Activated CD4-positive, alpha-beta T cell treated with anti-CD3 and anti-CD28 coated beads, Interleukin-2, amount 50 U/mL, for 1 hour (primary cell): ENCODE results near the gene BUB1B.
"Not testable (repeated sequence)": the region's sequence is repeated elsewhere in the genome, so short reads cannot be mapped to it uniquely, and the experiment has no call there.

ENCODE experiments used
- DNase-seq: peaks from one replicate; pipeline ENCODE4 v3.0.0-alpha.2; 2020

BUB1B gene, protein sequence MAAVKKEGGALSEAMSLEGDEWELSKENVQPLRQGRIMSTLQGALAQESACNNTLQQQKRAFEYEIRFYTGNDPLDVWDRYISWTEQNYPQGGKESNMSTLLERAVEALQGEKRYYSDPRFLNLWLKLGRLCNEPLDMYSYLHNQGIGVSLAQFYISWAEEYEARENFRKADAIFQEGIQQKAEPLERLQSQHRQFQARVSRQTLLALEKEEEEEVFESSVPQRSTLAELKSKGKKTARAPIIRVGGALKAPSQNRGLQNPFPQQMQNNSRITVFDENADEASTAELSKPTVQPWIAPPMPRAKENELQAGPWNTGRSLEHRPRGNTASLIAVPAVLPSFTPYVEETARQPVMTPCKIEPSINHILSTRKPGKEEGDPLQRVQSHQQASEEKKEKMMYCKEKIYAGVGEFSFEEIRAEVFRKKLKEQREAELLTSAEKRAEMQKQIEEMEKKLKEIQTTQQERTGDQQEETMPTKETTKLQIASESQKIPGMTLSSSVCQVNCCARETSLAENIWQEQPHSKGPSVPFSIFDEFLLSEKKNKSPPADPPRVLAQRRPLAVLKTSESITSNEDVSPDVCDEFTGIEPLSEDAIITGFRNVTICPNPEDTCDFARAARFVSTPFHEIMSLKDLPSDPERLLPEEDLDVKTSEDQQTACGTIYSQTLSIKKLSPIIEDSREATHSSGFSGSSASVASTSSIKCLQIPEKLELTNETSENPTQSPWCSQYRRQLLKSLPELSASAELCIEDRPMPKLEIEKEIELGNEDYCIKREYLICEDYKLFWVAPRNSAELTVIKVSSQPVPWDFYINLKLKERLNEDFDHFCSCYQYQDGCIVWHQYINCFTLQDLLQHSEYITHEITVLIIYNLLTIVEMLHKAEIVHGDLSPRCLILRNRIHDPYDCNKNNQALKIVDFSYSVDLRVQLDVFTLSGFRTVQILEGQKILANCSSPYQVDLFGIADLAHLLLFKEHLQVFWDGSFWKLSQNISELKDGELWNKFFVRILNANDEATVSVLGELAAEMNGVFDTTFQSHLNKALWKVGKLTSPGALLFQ

GRCh38 chr15:40160689-40161688 is at the start of gene BUB1B:
Gene BUB1B (plus strand): TSS chr15:40161069. CDS start chr15:40161221, 152 bp downstream.
- DNase-seq, result peak; percentile 91

DNA sequence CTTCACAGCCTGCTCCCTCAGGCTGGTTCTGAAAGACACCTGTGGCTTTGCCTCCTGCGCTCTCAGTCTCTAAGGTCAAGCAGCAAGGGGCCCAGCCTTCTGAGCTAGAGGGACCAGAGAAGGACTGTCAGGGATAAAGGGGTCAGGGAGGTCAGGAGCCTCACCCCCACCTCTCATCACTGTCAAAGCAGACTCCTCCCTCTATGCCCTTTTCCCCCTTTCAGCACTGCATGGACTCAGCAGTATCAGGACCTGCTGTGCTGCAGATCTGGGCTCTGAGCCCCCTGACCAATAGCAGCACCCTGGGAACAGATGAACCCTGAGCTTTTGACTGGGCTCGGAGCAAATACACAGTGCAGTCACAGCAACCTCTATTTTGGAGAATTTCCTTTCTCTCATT is 49.0 kb upstream of the BUB1B start:
- DNase-seq, result no peak

DNA sequence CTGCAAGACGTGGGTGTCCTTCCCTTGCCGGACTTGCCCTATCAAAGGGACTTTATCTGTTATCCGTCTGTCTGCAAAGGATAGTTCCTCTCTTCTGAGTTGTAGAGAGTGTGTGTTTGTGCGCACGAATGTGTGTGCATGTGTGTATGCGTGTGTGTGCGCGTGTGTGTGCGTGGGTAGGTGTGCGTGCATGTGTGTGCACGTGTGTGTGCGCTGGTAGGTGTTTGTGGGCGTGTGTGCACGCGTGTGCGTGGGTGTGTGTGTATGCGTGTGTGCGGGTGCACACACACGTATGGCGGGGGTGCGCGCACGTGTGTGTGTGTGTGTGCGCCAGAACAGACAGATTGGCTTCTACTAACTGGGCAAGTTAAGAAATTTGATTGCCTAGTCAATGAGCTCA is 48.1 kb upstream of the BUB1B start:
- no peak for DNase-seq

- DNase-seq, result no peak
Measured at GRCh38 chr15:40114218-40114617, 46.7 kb upstream of the BUB1B start.

- DNase-seq, result not testable (repeated sequence)
Measured at GRCh38 chr15:40115106-40115505, 45.8 kb upstream of the BUB1B start.

DNA sequence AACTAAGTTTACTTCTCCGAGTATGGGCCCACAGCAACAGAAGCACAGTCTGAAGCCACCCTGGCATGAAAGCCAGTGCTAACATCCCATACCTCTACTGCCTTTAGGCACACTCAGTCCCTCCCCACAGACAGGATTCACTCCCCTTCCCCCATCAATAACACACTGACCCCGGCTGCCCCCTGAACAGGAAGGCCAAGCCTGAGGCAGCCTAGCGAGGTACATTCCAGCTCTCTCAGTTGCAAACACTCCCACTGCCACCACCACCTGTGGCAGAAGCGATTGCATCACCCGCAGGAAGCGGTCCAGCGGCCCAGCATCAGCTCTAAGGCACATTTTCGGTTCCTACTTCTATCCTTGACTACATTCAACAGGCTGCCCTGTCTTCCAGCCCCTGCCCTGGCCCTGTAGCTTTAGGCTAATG is 45.2 kb upstream of the BUB1B start:
- DNase-seq, result no peak

GRCh38 chr15:40118473-40118872 is 42.4 kb upstream of the BUB1B start:
- no peak for DNase-seq

- no peak for DNase-seq
Measured at GRCh38 chr15:40121911-40122638, 38.8 kb upstream of the BUB1B start.

- DNase-seq, result not testable (repeated sequence)
Measured at GRCh38 chr15:40122989-40123388, 37.9 kb upstream of the BUB1B start.

DNA sequence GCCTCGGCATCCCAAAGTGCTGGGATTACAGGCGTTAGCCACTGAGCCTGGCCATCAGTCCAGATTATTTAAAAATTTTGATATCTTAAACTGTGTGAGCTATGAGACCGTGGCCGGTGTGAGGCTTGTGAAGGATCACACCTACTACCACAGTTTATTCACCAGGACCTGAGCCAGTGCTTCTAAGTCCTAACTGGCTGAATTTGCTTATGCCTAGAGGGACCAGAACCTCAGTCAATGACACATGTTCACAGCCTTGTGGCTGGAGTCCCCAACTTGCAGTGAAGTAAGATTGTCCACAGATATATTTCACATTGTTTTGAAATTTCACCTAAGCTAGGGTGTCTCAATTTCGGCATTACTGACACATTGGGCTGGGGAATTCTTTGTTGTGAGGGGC is 37.0 kb upstream of the BUB1B start:
- DNase-seq, result not testable (repeated sequence)

- DNase-seq, result not testable (repeated sequence)
Measured at GRCh38 chr15:40124333-40124732, 36.5 kb upstream of the BUB1B start.

GRCh38 chr15:40124807-40125285 is 36.0 kb upstream of the BUB1B start:
- not testable (repeated sequence) for DNase-seq

- DNase-seq, result no peak
Measured at GRCh38 chr15:40125950-40126349, 34.9 kb upstream of the BUB1B start.

- DNase-seq, result no peak
Measured at GRCh38 chr15:40128766-40129660, 31.9 kb upstream of the BUB1B start.

DNA sequence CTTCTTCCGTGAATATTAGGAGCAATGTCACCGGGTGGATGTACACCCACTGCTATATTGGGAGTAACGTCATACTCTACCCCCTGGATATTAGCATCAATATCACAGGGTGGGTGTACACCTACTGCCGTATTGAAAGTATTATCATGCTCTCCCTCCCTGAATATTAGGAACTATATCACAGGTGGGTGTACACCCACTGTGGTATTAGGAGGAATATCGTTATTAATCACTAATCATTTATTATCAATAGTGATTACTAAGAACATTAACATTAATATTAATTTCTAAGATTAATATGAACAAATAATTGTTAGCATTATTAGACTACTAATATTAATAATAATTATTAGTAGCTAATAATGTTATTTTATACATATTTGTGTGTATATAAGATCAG is 30.8 kb upstream of the BUB1B start:
- no peak for DNase-seq

DNA sequence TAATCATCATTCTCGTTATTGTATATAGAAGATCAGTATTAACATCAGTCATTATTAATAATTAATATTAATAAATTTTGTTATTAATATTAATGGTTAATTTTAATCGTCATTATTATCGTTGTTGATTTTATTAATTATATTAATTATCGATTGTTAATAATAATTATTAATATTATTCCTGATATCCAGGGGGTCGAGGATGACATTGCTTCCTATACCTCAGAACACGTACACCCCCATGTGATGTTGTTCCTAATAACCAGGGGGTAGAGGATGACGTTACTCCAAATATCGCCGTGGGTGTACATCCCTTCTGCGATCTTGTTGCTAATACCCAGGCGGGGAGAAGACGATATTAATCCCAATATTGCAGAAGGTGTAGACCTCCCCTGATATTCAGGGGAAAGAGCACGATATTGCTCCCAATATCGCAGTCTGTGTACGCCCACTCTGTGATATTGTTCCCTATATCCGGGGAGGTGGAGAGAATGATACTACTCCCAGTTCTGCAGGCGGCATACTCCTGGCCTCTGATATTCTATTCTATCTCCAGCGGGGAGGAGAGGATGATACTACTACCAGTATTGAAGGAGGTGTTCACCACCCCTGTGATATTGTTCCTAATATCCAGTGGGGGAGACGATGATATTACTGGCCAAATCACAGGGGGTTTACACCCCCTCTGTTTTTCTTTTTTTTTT is 29.9 kb upstream of the BUB1B start:
- no peak for DNase-seq

DNA sequence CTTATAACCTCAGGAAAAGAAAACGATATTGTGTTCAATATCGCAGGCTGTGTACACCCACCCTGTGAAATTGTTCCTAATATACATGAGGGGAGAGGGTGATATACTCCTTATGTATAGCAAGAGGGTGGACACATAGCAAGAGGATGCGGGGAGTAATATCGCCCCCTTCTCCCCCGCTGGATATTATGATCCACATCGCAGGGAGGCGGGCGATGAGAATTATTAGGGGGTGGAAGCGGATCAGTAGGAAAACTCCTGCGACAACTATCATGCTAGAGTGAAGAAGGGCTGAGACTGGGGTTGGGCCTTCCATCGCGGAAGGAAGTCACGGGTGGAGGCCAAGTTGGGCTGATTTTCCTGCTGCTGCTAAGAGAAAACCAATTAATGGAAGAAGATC is 27.3 kb upstream of the BUB1B start:
- DNase-seq, result no peak

DNA sequence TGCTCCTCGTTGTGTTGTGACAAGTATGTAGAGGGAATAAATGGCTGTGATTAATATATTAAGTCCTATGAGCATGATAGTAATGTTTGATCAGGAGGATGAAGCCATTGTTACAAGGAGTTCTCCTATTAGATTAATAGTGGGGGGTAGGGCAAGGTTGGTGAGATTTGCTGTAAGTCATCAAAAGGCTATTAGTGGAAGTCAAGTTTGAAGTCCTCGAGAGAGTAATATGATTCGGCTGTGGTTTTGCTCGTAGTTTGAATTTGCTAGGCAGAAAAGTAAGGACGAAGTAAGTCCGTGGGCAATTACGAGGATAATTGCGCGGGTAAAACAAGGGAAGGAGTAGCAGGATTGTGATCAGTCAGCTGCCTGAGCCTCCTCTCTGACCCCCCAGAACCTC is 26.0 kb upstream of the BUB1B start:
- no peak for DNase-seq

DNA sequence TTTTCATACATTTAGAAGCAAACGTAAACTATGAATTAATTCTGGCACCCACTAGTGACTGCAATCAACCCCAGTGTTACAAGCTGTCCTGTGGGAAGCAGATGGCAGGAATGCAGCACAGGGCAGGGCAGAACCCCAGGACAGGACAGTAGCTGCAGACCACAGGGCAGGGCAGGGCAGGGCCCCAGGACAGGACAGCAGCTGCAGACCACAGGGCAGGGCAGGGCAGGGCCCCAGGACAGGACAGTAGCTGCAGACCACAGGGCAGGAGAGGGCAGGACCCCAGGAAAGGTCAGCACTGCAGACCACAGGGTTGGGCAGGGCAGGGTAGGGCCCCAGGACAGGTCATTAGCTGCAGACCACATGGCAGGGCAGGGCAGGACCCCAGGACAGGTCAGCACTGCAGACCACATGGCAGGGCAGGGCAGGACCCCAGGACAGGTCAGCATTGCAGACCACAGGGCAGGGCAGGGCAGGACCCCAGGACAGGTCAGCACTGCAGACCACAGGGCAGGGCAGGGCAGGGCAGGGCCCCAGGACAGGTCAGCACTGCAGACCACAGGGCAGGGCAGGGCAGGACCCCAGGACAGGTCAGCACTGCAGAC is 24.9 kb upstream of the BUB1B start:
- not testable (repeated sequence) for DNase-seq
